Right lobe of liver (tissue), 6 donors: ENCODE measurements around the gene IMP4. TPM values are rescaled to one million over a fixed set of nuclear protein-coding genes. Genes with fewer than 3 reads are reported as not detected.

Experiments used
- ATAC-seq, 4 donors: fragments of 200-7000 bp; cut with Tn5 transposase; one replicate each; pipeline ENCODE4 v1.9.1; 2020; ENCODE audit warnings: mild to moderate bottlenecking in 4 of 4, moderate library complexity in 4 of 4
- DNase-seq, 3 donors: peaks; one replicate each; pipeline ENCODE4 v3.0.0-alpha.2; 2020
- H3K27ac ChIP-seq, 3 donors: fragments of 200-600 bp; one replicate each; pipeline ENCODE4 v1.8.0; 2022
- H3K27me3 ChIP-seq, 2 donors: fragments of 200-600 bp; one replicate each; pipeline ENCODE4 v1.8.0; 2022
- H3K36me3 ChIP-seq, 4 donors: fragments of 200-600 bp; sonication (generic) in 1 of 4; one replicate each; pipeline versions ENCODE4 v1.5.1 to v1.8.0; 2017 to 2022; ENCODE audit warnings: control low read depth in 1 of 4
- H3K4me1 ChIP-seq, 4 donors: fragments of 200-600 bp; sonication (generic) in 1 of 4; one replicate each; pipeline versions ENCODE4 v1.5.1 to v1.8.0; 2017 to 2022; ENCODE audit warnings: control low read depth in 1 of 4
- H3K4me3 ChIP-seq, 3 donors: fragments of 200-600 bp; one replicate each; pipeline ENCODE4 v1.8.0; 2022
- H3K9me3 ChIP-seq, 4 donors: fragments of 200-600 bp; sonication (generic) in 1 of 4; one replicate each; pipeline versions ENCODE4 v1.5.1 to v1.8.0; 2017 to 2022; ENCODE audit warnings: control low read depth in 1 of 4
- POLR2A ChIP-seq: fragments of 450-650 bp; IDR thresholded peaks from one replicate; pipeline ENCODE4 v1.6.1; 2017; ENCODE audit warnings: antibody characterized with exemption, mild to moderate bottlenecking
- WGBS: methylation state at CpG from one replicate; pipeline ENCODE4 v1.1.6; 2018; ENCODE audit warnings: low coverage, low lambda C conversion rate; ENCODE audit not compliant: insufficient coverage; ENCODE audit errors: missing lambda C conversion rate; 5-methylcytosine and 5-hydroxymethylcytosine counted together
- intact Hi-C, 2 donors: fragments of 100-400 bp; cut with DNase I; formaldehyde crosslinking; loops; one replicate each; pipeline versions ENCODE4 v1.11.2 to v1.14.1; 2022
- total RNA-seq, 6 experiments: library from RNA; depleted of rRNA in 2 of 6; stranded (reverse); fragments of >200 nt in 2 of 6; fragmentation: NEBNext Ultra II Directional in 3 of 6; extraction: Animal tissue kit (Norgen Biotek cat#: 25700) in 3 of 6; gene quantifications; one replicate each; pipeline versions ENCODE4 v1.1.0 to v1.2.4, GENCODE V29; 2016 to 2023
- TF ChIP-seq, protein P1 (sequence below), 4 donors: fragments of 200-600 bp in 3 of 4; fragments of 450-650 bp in 1 of 4; IDR thresholded peaks; one replicate each; pipeline versions ENCODE4 v1.5.1 to v1.8.0; 2016 to 2022; ENCODE audit warnings: antibody characterized with exemption in 4 of 4, mild to moderate bottlenecking in 2 of 4
- donor health status: DM: no; HTN: yes; CAD: no.
- donor health status: DM: no; HTN: no; CAD: no.
- donor health status: DM: no; HTN: no; CAD: no.
- donor health status: DM: no; HTN: yes; CAD: no.
- donor health status: DM: no; HTN: yes; CAD: no.

The IMP4 gene
- total RNA-seq, 6 experiments from 2014 or later, result 43.1 to 136 (median 56.7) TPM

DNA sequence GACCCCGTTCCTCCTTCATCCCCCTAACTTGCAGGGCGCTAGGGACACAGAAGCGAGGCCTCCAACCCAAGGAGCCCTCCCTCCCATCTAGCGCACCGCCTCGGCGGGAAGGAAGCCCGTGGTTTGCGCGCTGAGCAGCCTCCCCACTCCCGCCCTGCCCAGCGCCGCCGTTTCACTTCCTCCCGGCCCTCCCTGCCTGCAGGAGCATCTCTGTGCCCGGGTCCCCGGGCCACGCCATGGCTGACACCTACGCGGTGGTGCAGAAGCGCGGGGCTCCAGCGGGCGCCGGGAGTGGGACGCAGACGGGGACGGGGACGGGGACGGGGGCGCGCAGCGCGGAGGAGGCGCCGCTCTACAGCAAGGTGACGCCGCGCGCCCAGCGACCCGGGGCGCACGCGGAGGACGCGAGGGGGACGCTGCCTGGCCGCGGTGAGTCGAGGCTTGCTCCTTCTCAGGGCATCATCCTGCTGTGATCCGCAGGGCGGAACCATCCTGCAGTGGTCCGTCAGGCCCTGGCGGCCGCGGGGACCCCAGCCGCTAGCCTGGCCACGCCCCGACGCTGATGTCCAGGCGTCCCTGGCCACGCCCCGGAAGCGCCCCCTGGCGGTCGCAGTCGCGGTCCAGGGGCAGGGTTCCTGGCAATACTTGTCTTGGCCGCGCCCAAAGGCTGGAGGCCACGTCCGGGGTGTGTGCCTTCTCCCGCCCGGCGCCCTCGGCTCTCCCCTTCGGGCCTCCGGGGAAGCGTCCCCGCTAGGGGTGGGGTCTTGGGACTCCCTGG lies 29.5 kb downstream of the IMP4 start:
- H3K36me3 ChIP-seq, result peaks cover 0 to 5% (median 0%) of the 10 kb centered on the region in 4 donors
- peak overlapping the region; percentile 35 to 77 (median 70) for H3K27ac ChIP-seq
- no peaks in the 10 kb centered on the region for H3K27me3 ChIP-seq
- 16% methylated on average over 15 of the region's 81 CpGs for WGBS
- peak; percentile 80 to 85 (median 81) for DNase-seq
- ATAC-seq, result peak; percentile 78 to 89 (median 81)
- TF ChIP-seq, protein P1, sequence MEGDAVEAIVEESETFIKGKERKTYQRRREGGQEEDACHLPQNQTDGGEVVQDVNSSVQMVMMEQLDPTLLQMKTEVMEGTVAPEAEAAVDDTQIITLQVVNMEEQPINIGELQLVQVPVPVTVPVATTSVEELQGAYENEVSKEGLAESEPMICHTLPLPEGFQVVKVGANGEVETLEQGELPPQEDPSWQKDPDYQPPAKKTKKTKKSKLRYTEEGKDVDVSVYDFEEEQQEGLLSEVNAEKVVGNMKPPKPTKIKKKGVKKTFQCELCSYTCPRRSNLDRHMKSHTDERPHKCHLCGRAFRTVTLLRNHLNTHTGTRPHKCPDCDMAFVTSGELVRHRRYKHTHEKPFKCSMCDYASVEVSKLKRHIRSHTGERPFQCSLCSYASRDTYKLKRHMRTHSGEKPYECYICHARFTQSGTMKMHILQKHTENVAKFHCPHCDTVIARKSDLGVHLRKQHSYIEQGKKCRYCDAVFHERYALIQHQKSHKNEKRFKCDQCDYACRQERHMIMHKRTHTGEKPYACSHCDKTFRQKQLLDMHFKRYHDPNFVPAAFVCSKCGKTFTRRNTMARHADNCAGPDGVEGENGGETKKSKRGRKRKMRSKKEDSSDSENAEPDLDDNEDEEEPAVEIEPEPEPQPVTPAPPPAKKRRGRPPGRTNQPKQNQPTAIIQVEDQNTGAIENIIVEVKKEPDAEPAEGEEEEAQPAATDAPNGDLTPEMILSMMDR (IDR thresholded peaks at IDR 0.05), result peak; percentile 49 to 75 (median 58)
- peak; percentile 30 for TF ChIP-seq POLR2A
- intact Hi-C loops, result no loop called here
- no peaks in the 10 kb centered on the region for H3K4me1 ChIP-seq
- H3K9me3 ChIP-seq, result no peaks in the 10 kb centered on the region
- H3K4me3 ChIP-seq, result peak overlapping the region; percentile 56 to 68 (median 66)

GRCh38 chr2:130372833-130373807 lies 30.4 kb downstream of the IMP4 start:
- WGBS, result 73% methylated on average over 13 of the region's 24 CpGs

DNA sequence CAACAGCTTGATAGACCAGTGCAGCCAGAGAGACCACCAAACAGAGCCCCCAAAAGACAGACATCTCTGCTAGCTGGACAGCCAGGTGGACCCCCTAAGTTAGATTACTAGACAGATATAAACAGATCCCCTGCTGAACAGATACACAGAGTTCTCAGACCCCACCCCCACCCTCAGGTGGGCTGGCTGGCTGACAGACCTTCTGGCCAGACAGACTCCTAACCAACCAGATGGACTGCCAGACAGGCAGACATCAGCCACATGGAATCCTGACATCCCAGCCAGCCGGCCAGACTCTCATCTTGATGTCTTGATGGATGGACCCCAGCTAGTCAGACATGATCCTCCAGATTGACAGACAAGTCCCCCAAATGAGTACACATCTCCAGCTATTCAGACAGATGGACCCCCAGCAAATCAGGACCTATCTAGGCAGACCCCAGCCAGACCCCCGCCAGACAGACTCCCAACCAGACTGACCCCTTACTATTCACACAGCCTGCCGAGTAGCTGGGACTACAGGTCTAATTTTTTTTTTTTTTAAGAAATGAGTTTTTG lies 31.2 kb downstream of the IMP4 start:
- peaks cover 0 to 5% (median 0%) of the 10 kb centered on the region in 4 donors for H3K36me3 ChIP-seq
- no peaks in the 10 kb centered on the region for H3K9me3 ChIP-seq
- H3K27ac ChIP-seq, result no peak overlapping the region
- no peaks in the 10 kb centered on the region for H3K4me1 ChIP-seq
- ATAC-seq (no peak), DNase-seq (peak in 1 of 3 donors; percentile 37)
- intact Hi-C loops, result no loop called here
- TF ChIP-seq, protein P1 (IDR thresholded peaks at IDR 0.05), result no peak
- no peak for TF ChIP-seq POLR2A
- 100% methylated on average over 1 of the region's 3 CpGs for WGBS
- H3K4me3 ChIP-seq, result no peak overlapping the region
- no peaks in the 10 kb centered on the region for H3K27me3 ChIP-seq

More at GRCh38 chr2:130372833-130373807, 30.4 kb downstream of the IMP4 start:
- H3K4me3 ChIP-seq, result peak overlapping the region; percentile 56 to 68 (median 66)
- H3K36me3 ChIP-seq, result peaks cover 0 to 5% (median 0%) of the 10 kb centered on the region in 4 donors
- TF ChIP-seq POLR2A, result no peak
- TF ChIP-seq, protein P1 (IDR thresholded peaks at IDR 0.05), result no peak
- H3K4me1 ChIP-seq, result no peaks in the 10 kb centered on the region
- peak in 1 of 3 donors; percentile 26 for DNase-seq
- H3K27me3 ChIP-seq, result no peaks in the 10 kb centered on the region
- H3K27ac ChIP-seq, result peak overlapping the region in 2 of 3 donors; percentile 70 to 77
- intact Hi-C loops, result no loop called here
- no peaks in the 10 kb centered on the region for H3K9me3 ChIP-seq
- ATAC-seq, result no peak

GRCh38 chr2:130374587-130375290 lies 32.0 kb downstream of the IMP4 start:
- Histone ChIP-seq H3K4me3 (no peak overlapping the region), H3K4me1 (peaks cover 0 to 2% (median 0%) of the 10 kb centered on the region in 4 donors), H3K27me3 (no peaks in the 10 kb centered on the region), H3K36me3 (peaks cover 0 to 5% (median 0%) of the 10 kb centered on the region in 4 donors), H3K9me3 (no peaks in the 10 kb centered on the region), H3K27ac (no peak overlapping the region)
- 95% methylated on average over 4 of the region's 9 CpGs for WGBS
- DNase-seq (no peak), ATAC-seq (no peak)
- intact Hi-C loops, result no loop called here
- no peak for TF ChIP-seq POLR2A
- TF ChIP-seq, protein P1 (IDR thresholded peaks at IDR 0.05), result no peak
